Bronchial epithelial cell (primary cell): ENCODE data around the gene TIMM23. TPM values are rescaled to one million over a fixed set of nuclear protein-coding genes. Genes with fewer than 3 reads are reported as not detected.

Source experiments
- DNase-seq: peaks from one replicate; pipeline ENCODE4 v3.0.0-alpha.2; 2010; ENCODE audit warnings: low read depth
- FAIRE-seq: peaks from 2 replicates; lab custom pipeline; 2011; peaks lifted over from hg19 to GRCh38; lab: Jason Lieb, UNC
- H3K27me3 ChIP-seq: 2 replicates; pipeline ENCODE4 v1.5.1; 2011; ENCODE audit warnings: low read length; ENCODE audit not compliant: control insufficient read depth, insufficient read depth
- H3K36me3 ChIP-seq: 2 replicates; pipeline ENCODE4 v1.5.1; 2011; ENCODE audit warnings: low read length; ENCODE audit not compliant: control insufficient read depth, insufficient read depth
- H3K4me3 ChIP-seq: 2 replicates; pipeline ENCODE4 v1.5.1; 2011; ENCODE audit warnings: mild to moderate bottlenecking, low read depth, low read length, control low read depth
- CTCF ChIP-seq: IDR thresholded peaks from 2 replicates; pipeline ENCODE4 v1.5.1; 2011; ENCODE audit warnings: mild to moderate bottlenecking, moderate library complexity, low read length, control low read depth, inconsistent platforms; ENCODE audit not compliant: insufficient read depth, severe bottlenecking
- total RNA-seq: library from RNA; depleted of rRNA; stranded (reverse); fragments of >200 nt; gene quantifications from 2 replicates; pipeline ENCODE4 v1.2.1, GENCODE V29; 2014

TIMM23 gene
- total RNA-seq, 1 donor from 2014 or later, result 114 TPM

GRCh38 chr10:46004963-46005362 is 32.7 kb downstream of the TIMM23 start:
- Histone ChIP-seq H3K4me3 (no peak overlapping the region), H3K36me3 (peaks cover 16% of the 10 kb centered on the region), H3K27me3 (no peaks in the 10 kb centered on the region)
- DNase-seq (no peak), FAIRE-seq (no peak)
- TF ChIP-seq CTCF, result no peak

GRCh38 chr10:46005383-46005782 is 33.1 kb downstream of the TIMM23 start:
- TF ChIP-seq CTCF, result no peak
- Histone ChIP-seq H3K4me3 (no peak overlapping the region), H3K27me3 (no peaks in the 10 kb centered on the region), H3K36me3 (peaks cover 18% of the 10 kb centered on the region)
- no peak for DNase-seq
- no peak for FAIRE-seq

- no peak overlapping the region for H3K4me3 ChIP-seq
- DNase-seq (peak; percentile 78), FAIRE-seq (no peak)
- peaks cover 17% of the 10 kb centered on the region for H3K36me3 ChIP-seq
- no peak for TF ChIP-seq CTCF
- no peaks in the 10 kb centered on the region for H3K27me3 ChIP-seq
Observed at GRCh38 chr10:46006219-46006618, 33.9 kb downstream of the TIMM23 start.

GRCh38 chr10:46012746-46013145 is 40.5 kb downstream of the TIMM23 start:
- no peak for FAIRE-seq
- no peak for DNase-seq
- no peaks in the 10 kb centered on the region for H3K27me3 ChIP-seq
- peaks cover 22% of the 10 kb centered on the region for H3K36me3 ChIP-seq
- H3K4me3 ChIP-seq, result no peak overlapping the region
- no peak for TF ChIP-seq CTCF

GRCh38 chr10:46014206-46014605 is 41.9 kb downstream of the TIMM23 start:
- peaks cover 20% of the 10 kb centered on the region for H3K36me3 ChIP-seq
- no peak for TF ChIP-seq CTCF
- no peaks in the 10 kb centered on the region for H3K27me3 ChIP-seq
- no peak overlapping the region for H3K4me3 ChIP-seq
- DNase-seq, result no peak
- FAIRE-seq, result no peak

- Histone ChIP-seq H3K36me3 (peaks cover 18% of the 10 kb centered on the region), H3K27me3 (no peaks in the 10 kb centered on the region), H3K4me3 (no peak overlapping the region)
- FAIRE-seq (no peak), DNase-seq (no peak)
- no peak for TF ChIP-seq CTCF
Observed at GRCh38 chr10:46014683-46015405, 42.6 kb downstream of the TIMM23 start.
